ENCODE data around the gene PRR12.

Gene PRR12

GRCh38 chr19:49566302-49566701 is 24.7 kb upstream of the PRR12 start:
- DNase-seq, result no peak

- peak in 1 of 2 experiments; percentile 63 for DNase-seq
Observed at GRCh38 chr19:49567861-49568441, 23.0 kb upstream of the PRR12 start.

- DNase-seq, result peak in 1 of 2 experiments; percentile 71
Observed at GRCh38 chr19:49570138-49570856, 20.7 kb upstream of the PRR12 start.

- DNase-seq, result no peak
Observed at GRCh38 chr19:49570997-49571676, 19.8 kb upstream of the PRR12 start.

GRCh38 chr19:49573009-49573408 is 18.0 kb upstream of the PRR12 start:
- no peak for DNase-seq

- DNase-seq, result no peak
Observed at GRCh38 chr19:49573425-49573824, 17.6 kb upstream of the PRR12 start.

GRCh38 chr19:49574206-49574755 is 16.7 kb upstream of the PRR12 start:
- DNase-seq, result no peak

GRCh38 chr19:49579193-49579592 is 11.8 kb upstream of the PRR12 start:
- no peak for DNase-seq

- no peak for DNase-seq
Observed at GRCh38 chr19:49579947-49580263, 11.1 kb upstream of the PRR12 start.

GRCh38 chr19:49580264-49581006 is 10.5 kb upstream of the PRR12 start, which contains the start of gene NOSIP:
NOSIP (minus strand) TSS chr19:49580556; CDS start chr19:49560691, 19,865 bp downstream.
- peak; percentile 97 to 98 for DNase-seq

- peak in 1 of 2 experiments; percentile 13 for DNase-seq
Observed at GRCh38 chr19:49581007-49581508, 9.9 kb upstream of the PRR12 start, which contains the start of gene PRRG2. PRRG2 (plus strand) TSS chr19:49581316; CDS start chr19:49583220, 1,904 bp downstream.

- no peak for DNase-seq
Observed at GRCh38 chr19:49583239-49583638, 7.7 kb upstream of the PRR12 start.

- DNase-seq, result no peak
Observed at GRCh38 chr19:49585023-49585422, 6.0 kb upstream of the PRR12 start.

GRCh38 chr19:49587227-49587626 is 3.8 kb upstream of the PRR12 start:
- DNase-seq, result no peak

GRCh38 chr19:49588365-49589122 is 2.4 kb upstream of the PRR12 start:
- peak; percentile 47 to 59 for DNase-seq

- peak in 1 of 2 experiments; percentile 7 for DNase-seq
Observed at GRCh38 chr19:49589502-49589905, 1.5 kb upstream of the PRR12 start.

- peak; percentile 94 to 95 for DNase-seq
Observed at GRCh38 chr19:49590071-49590970, 661 bp upstream of the PRR12 start.

- peak; percentile 50 to 62 for DNase-seq
Observed at GRCh38 chr19:49591731-49592485, 926 bp downstream of the PRR12 start.

GRCh38 chr19:49592486-49593232 is 1.7 kb downstream of the PRR12 start:
- DNase-seq, result peak; percentile 19 to 31

Data from activated CD4-positive, alpha-beta T cell treated with anti-CD3 and anti-CD28 coated beads, Interleukin-2, amount 50 U/mL, for 48 hours (primary cell).